ENCODE data around the gene PTPRG. TPM values are rescaled to one million over a fixed set of nuclear protein-coding genes. Genes with fewer than 3 reads are reported as not detected.
A peak's percentile ranks its signal among the peaks of the same experiment; 100 is the strongest.

The PTPRG gene
- total and polyA plus RNA-seq, 11 donors = 8.0 to 48.5 (median 35.4) TPM

GRCh38 chr3:62211675-62212429, 650.5 kb downstream of the PTPRG start:
- ATAC-seq (no peak), DNase-seq (no peak)
- Histone ChIP-seq H3K27me3 (no peaks in the 10 kb centered on the region), H3K36me3 (peaks cover 0 to 19% (median 3%) of the 10 kb centered on the region in 9 donors), H3K27ac (no peak overlapping the region), H3K9me3 (no peaks in the 10 kb centered on the region), H3K4me1 (peaks cover 0 to 15% (median 0%) of the 10 kb centered on the region in 12 donors), H3K4me3 (no peak overlapping the region)
- WGBS, 4 donors = 79 to 89% (median 82%) methylated on average over 8 of the region's 8 CpGs
- intact Hi-C loops (cut with DNase I) = loop anchor here in 2 of 10 donors (10.0 kb wide), 2 partner anchors 93 to 103 kb away; no protein-coding TSS in a partner anchor
- TF ChIP-seq CTCF (IDR thresholded peaks at IDR 0.05) (no peak), POLR2A (IDR thresholded peaks at IDR 0.05) (no peak)

GRCh38 chr3:62214850-62215249, 653.5 kb downstream of the PTPRG start:
- DNase-seq = no peak
- Histone ChIP-seq H3K9me3 (no peaks in the 10 kb centered on the region), H3K36me3 (peaks cover 0 to 21% (median 10%) of the 10 kb centered on the region in 9 donors), H3K4me1 (peaks cover 0 to 5% (median 0%) of the 10 kb centered on the region in 12 donors), H3K27me3 (no peaks in the 10 kb centered on the region), H3K27ac (no peak overlapping the region), H3K4me3 (no peak overlapping the region)
- ATAC-seq = no peak
- TF ChIP-seq CTCF (IDR thresholded peaks at IDR 0.05) (no peak), POLR2A (IDR thresholded peaks at IDR 0.05) (no peak)
- WGBS, 4 donors = 90 to 93% (median 90%) methylated on average over 4 of the region's 4 CpGs
- intact Hi-C loops (cut with DNase I) = loop anchor here in 2 of 10 donors (10.0 kb wide), 2 partner anchors 90 to 100 kb away; no protein-coding TSS in a partner anchor

- Histone ChIP-seq H3K36me3 (peaks cover 0 to 54% (median 28%) of the 10 kb centered on the region in 9 donors), H3K27me3 (no peaks in the 10 kb centered on the region), H3K4me3 (no peak overlapping the region), H3K9me3 (no peaks in the 10 kb centered on the region), H3K27ac (no peak overlapping the region), H3K4me1 (peaks cover 0 to 6% (median 0%) of the 10 kb centered on the region in 12 donors)
- DNase-seq (no peak), ATAC-seq (peak in 3 of 4 donors; percentile 44 to 60 (median 49))
- TF ChIP-seq CTCF (IDR thresholded peaks at IDR 0.05) = no peak
- TF ChIP-seq POLR2A (IDR thresholded peaks at IDR 0.05) = no peak
- intact Hi-C loops (cut with DNase I) = no loop called here
Measured at GRCh38 chr3:62220616-62221015, 659.2 kb downstream of the PTPRG start.

GRCh38 chr3:62225051-62225450, 663.7 kb downstream of the PTPRG start:
- DNase-seq = no peak
- intact Hi-C loops (cut with DNase I) = no loop called here

More at GRCh38 chr3:62225051-62225450, 663.7 kb downstream of the PTPRG start:
- H3K9me3 ChIP-seq = no peaks in the 10 kb centered on the region
- H3K4me1 ChIP-seq = peaks cover 0 to 6% (median 0%) of the 10 kb centered on the region in 12 donors
- WGBS, 4 donors = 91 to 97% (median 92%) methylated on average over 2 of the region's 2 CpGs
- no peak for TF ChIP-seq CTCF (IDR thresholded peaks at IDR 0.05)
- no peak for TF ChIP-seq POLR2A (IDR thresholded peaks at IDR 0.05)
- H3K27ac ChIP-seq = no peak overlapping the region
- H3K4me3 ChIP-seq = no peak overlapping the region
- H3K27me3 ChIP-seq = no peaks in the 10 kb centered on the region
- ATAC-seq = no peak
- H3K36me3 ChIP-seq = peaks cover 0 to 48% (median 27%) of the 10 kb centered on the region in 9 donors
